Neural cell (in vitro differentiated cells): Measurements from ENCODE around the gene PDZRN3. TPM values are rescaled to one million over a fixed set of nuclear protein-coding genes. Genes with fewer than 3 reads are reported as not detected.

Experiments
- H2AFZ ChIP-seq: fragments of 200-600, 300-800 bp; sonication (generic), shearing (Covaris generic); 2 replicates; pipeline ENCODE4 v1.6.0; 2014; ENCODE audit warnings: low read depth, mild to moderate bottlenecking, antibody characterized with exemption, low read length, moderate library complexity
- H3F3A ChIP-seq: fragments of 200-600 bp; shearing (Covaris generic); 2 replicates; pipeline ENCODE4 v1.6.1; 2016; ENCODE audit warnings: mild to moderate bottlenecking, moderate library complexity, mixed read lengths, antibody characterized with exemption, low read length; ENCODE audit not compliant: insufficient read depth, poor library complexity, severe bottlenecking
- H3K27ac ChIP-seq: fragments of 200-600, 300-800 bp; sonication (generic), shearing (Covaris generic); 2 replicates; pipeline ENCODE4 v1.5.1; 2014; ENCODE audit warnings: mild to moderate bottlenecking, low read length, moderate library complexity
- H3K27me3 ChIP-seq: fragments of 300-800, 200-600 bp; sonication (generic), shearing (Covaris generic); 2 replicates; pipeline ENCODE4 v1.6.0; 2014; ENCODE audit warnings: mild to moderate bottlenecking, low read depth, low read length, moderate library complexity; ENCODE audit not compliant: insufficient read depth
- H3K36me3 ChIP-seq: fragments of 300-800, 200-600 bp; sonication (generic), shearing (Covaris generic); 2 replicates; pipeline ENCODE4 v1.5.1; 2014; ENCODE audit warnings: mild to moderate bottlenecking, antibody characterized with exemption, low read length, moderate library complexity; ENCODE audit not compliant: insufficient read depth
- H3K4me2 ChIP-seq: fragments of 300-800, 200-600 bp; sonication (generic), shearing (Covaris generic); 2 replicates; pipeline ENCODE4 v1.6.0; 2014; ENCODE audit warnings: mild to moderate bottlenecking, low read length
- H3K4me3 ChIP-seq: fragments of 300-800, 200-600 bp; sonication (generic), shearing (Covaris generic); 2 replicates; pipeline ENCODE4 v1.5.1; 2014; ENCODE audit warnings: mild to moderate bottlenecking, low read length, moderate library complexity
- H3K79me2 ChIP-seq: fragments of 200-600 bp; shearing (Covaris generic); replicated peaks from 2 replicates; pipeline ENCODE4 v1.6.0; 2014; ENCODE audit warnings: mild to moderate bottlenecking, low read length, moderate library complexity; ENCODE audit not compliant: insufficient read depth
- H3K9ac ChIP-seq: fragments of 300-800, 200-600 bp; sonication (generic), shearing (Covaris generic); 2 replicates; pipeline ENCODE4 v1.6.1; 2016; ENCODE audit warnings: mild to moderate bottlenecking, low read length, mixed read lengths
- H3K9me2 ChIP-seq: fragments of 200-600 bp; shearing (Covaris generic); 2 replicates; pipeline ENCODE4 v1.6.1; 2016; ENCODE audit warnings: mild to moderate bottlenecking, low read length, mixed read lengths; ENCODE audit not compliant: insufficient read depth
- H3K9me3 ChIP-seq: fragments of 200-600, 300-800 bp; sonication (generic), shearing (Covaris generic); 2 replicates; pipeline ENCODE4 v1.6.1; 2016; ENCODE audit warnings: mild to moderate bottlenecking, mixed run types, low read length, moderate library complexity, mixed read lengths
- H4K20me1 ChIP-seq: fragments of 200-600 bp; shearing (Covaris generic); 2 replicates; pipeline ENCODE4 v1.6.1; 2016; ENCODE audit warnings: mild to moderate bottlenecking, mixed run types; ENCODE audit not compliant: insufficient read depth
- CTCF ChIP-seq: fragments of 450-650 bp; IDR thresholded peaks from 2 replicates; pipeline ENCODE4 v1.5.1; 2014; ENCODE audit warnings: antibody characterized with exemption, mild to moderate bottlenecking, moderate library complexity; ENCODE audit not compliant: poor library complexity, severe bottlenecking
- EP300 ChIP-seq: fragments of 450-650 bp; conservative IDR thresholded peaks from 2 replicates; pipeline ENCODE4 v1.6.1; 2014; ENCODE audit warnings: antibody characterized with exemption, mild to moderate bottlenecking, moderate library complexity; ENCODE audit not compliant: poor library complexity, severe bottlenecking
- EZH2 ChIP-seq: fragments of 200-600, 300-800 bp; shearing (Covaris generic), sonication (generic); IDR thresholded peaks from 2 replicates; pipeline ENCODE4 v1.6.1; 2014; ENCODE audit warnings: antibody characterized with exemption, low read length, borderline replicate concordance, mild to moderate bottlenecking; ENCODE audit not compliant: insufficient read depth, poor library complexity, severe bottlenecking
- MXI1 ChIP-seq: fragments of 450-650 bp; conservative IDR thresholded peaks from 2 replicates; pipeline ENCODE4 v1.6.1; 2014; ENCODE audit warnings: antibody characterized with exemption, mild to moderate bottlenecking; ENCODE audit not compliant: poor library complexity, severe bottlenecking
- POLR2AphosphoS5 ChIP-seq: IDR thresholded peaks from 2 replicates; pipeline ENCODE4 v1.6.1; 2012
- RAD21 ChIP-seq: fragments of 450-650 bp; conservative IDR thresholded peaks from 2 replicates; pipeline ENCODE4 v1.6.1; 2014; ENCODE audit warnings: antibody characterized with exemption, mild to moderate bottlenecking, moderate library complexity
- REST ChIP-seq: IDR thresholded peaks from 2 replicates; pipeline ENCODE4 v1.6.1; 2012; ENCODE audit warnings: borderline replicate concordance
- SMC3 ChIP-seq: fragments of 450-650 bp; conservative IDR thresholded peaks from 2 replicates; pipeline ENCODE4 v1.6.1; 2014; ENCODE audit warnings: antibody characterized with exemption, mild to moderate bottlenecking, moderate library complexity; ENCODE audit not compliant: poor library complexity
- TAF1 ChIP-seq: IDR thresholded peaks from 2 replicates; pipeline ENCODE4 v1.6.1; 2012; ENCODE audit warnings: low read depth
- polyA plus RNA-seq: library from polyadenylated mRNA; depleted of rRNA; stranded (reverse); fragments of >200 nt; gene quantifications from 2 replicates; pipeline ENCODE4 v1.2.3, GENCODE V29; 2014

PDZRN3 gene
- polyA plus RNA-seq, 1 donor from 2014 or later: 1.1 TPM

- H3K9me2 ChIP-seq: no peaks in the 10 kb centered on the region
- H3K36me3 ChIP-seq: no peaks in the 10 kb centered on the region
- no peak for TF ChIP-seq EP300
- TF ChIP-seq RAD21: no peak
- TF ChIP-seq EZH2: no peak
- TF ChIP-seq POLR2AphosphoS5: no peak
- TF ChIP-seq TAF1: no peak
- TF ChIP-seq SMC3: no peak
- no peak for TF ChIP-seq CTCF
- TF ChIP-seq REST: no peak
- no peaks in the 10 kb centered on the region for H4K20me1 ChIP-seq
- H3K9me3 ChIP-seq: no peaks in the 10 kb centered on the region
- no peak overlapping the region for H3K27ac ChIP-seq
- H3K79me2 ChIP-seq: no peaks in the 10 kb centered on the region
- H2AFZ ChIP-seq: no peak overlapping the region
- H3F3A ChIP-seq: no peaks in the 10 kb centered on the region
- no peak overlapping the region for H3K9ac ChIP-seq
- H3K4me2 ChIP-seq: no peak overlapping the region
- no peak overlapping the region for H3K4me3 ChIP-seq
- H3K27me3 ChIP-seq: no peaks in the 10 kb centered on the region
Measured at GRCh38 chr3:73509066-73509465, 115.7 kb downstream of the PDZRN3 start.

- Histone ChIP-seq H3F3A (no peaks in the 10 kb centered on the region), H3K9me2 (no peaks in the 10 kb centered on the region), H3K36me3 (no peaks in the 10 kb centered on the region), H3K79me2 (no peaks in the 10 kb centered on the region), H3K27ac (no peak overlapping the region), H3K4me2 (no peak overlapping the region), H2AFZ (no peak overlapping the region), H3K9me3 (no peaks in the 10 kb centered on the region), H3K4me3 (no peak overlapping the region), H3K9ac (no peak overlapping the region), H4K20me1 (no peaks in the 10 kb centered on the region), H3K27me3 (no peaks in the 10 kb centered on the region)
- TF ChIP-seq REST (no peak), TAF1 (no peak), EP300 (no peak), EZH2 (no peak), MXI1 (no peak), POLR2AphosphoS5 (no peak), SMC3 (peak; percentile 81), CTCF (peak; percentile 76), RAD21 (peak; percentile 75)
Measured at GRCh38 chr3:73508330-73508954, 116.3 kb downstream of the PDZRN3 start.
